ENCODE measurements around the gene CINP. TPM values are rescaled to one million over a fixed set of nuclear protein-coding genes. Genes with fewer than 3 reads are reported as not detected.

CINP gene
- total and polyA plus RNA-seq, 9 of the 15 experiments (the other 6 are each of a cell fraction or from before 2014, with no cell fraction given), result 36.3 to 63.2 (median 43.7) TPM

- TF ChIP-seq ZNF639 (CRISPR knock-in tag; conservative IDR thresholded peaks at IDR 0.05 in 1 of 2, IDR thresholded peaks at IDR 0.05 in 1 of 2) (peak in 1 of 2 experiments; percentile 93; a peak in 2 of 4 replicates), POLR2A (conservative IDR thresholded peaks at IDR 0.05) (peak; percentile 78), EP300 (IDR thresholded peaks at IDR 0.05; ENCODE audit: low read length) (no peak), ETS1 (conservative IDR thresholded peaks at IDR 0.05; ENCODE audit: control insufficient read depth, low read depth, low read length) (peak; percentile 55; the same call in 1 of the 2 replicates), ZKSCAN8 (CRISPR knock-in tag; IDR thresholded peaks at IDR 0.05) (no peak), RFX1 (IDR thresholded peaks at IDR 0.05) (peak; percentile 88), TOE1 (IDR thresholded peaks at IDR 0.05; ENCODE audit: borderline replicate concordance) (no peak), TOE1 (CRISPR knock-in tag; IDR thresholded peaks at IDR 0.05; ENCODE audit: borderline replicate concordance, low read depth) (no peak), HDGF (IDR thresholded peaks at IDR 0.05) (no peak), LEF1 (IDR thresholded peaks at IDR 0.05) (no peak), HMGN3 (IDR thresholded peaks at IDR 0.05; ENCODE audit: borderline replicate concordance, extremely low read depth, insufficient read length, low read depth, low read length) (no peak), MBD1 (CRISPR knock-in tag; IDR thresholded peaks at IDR 0.05) (no peak), HINFP (tag; conservative IDR thresholded peaks at IDR 0.05; ENCODE audit: low read depth) (no peak), ZNF143 (CRISPR knock-in tag; IDR thresholded peaks at IDR 0.05) (peak; percentile 61; the same call in 1 of the 2 replicates), DACH1 (IDR thresholded peaks at IDR 0.05; ENCODE audit: partially characterized antibody) (no peak), CSDE1 (IDR thresholded peaks at IDR 0.05) (peak in 1 of 2 experiments; percentile 55; a peak in 1 of 4 replicates), MCM7 (IDR thresholded peaks at IDR 0.05) (no peak), MAX (CRISPR knock-in tag; IDR thresholded peaks at IDR 0.05) (no peak), SIN3A (IDR thresholded peaks at IDR 0.05; ENCODE audit: borderline replicate concordance in 2 of 2, control insufficient read depth in 1 of 2, low read depth in 2 of 2, low read length in 2 of 2) (peak; percentile 57 to 69; a peak in 2 of 4 replicates), ZNF280B (CRISPR knock-in tag; IDR thresholded peaks at IDR 0.05) (no peak)
Observed at GRCh38 chr14:102362545-102363181, at the start of gene CINP, which contains the start of gene TECPR2 (continued).
